Left ventricle myocardium inferior (tissue), 1 donor: ENCODE data around the gene CD300E. TPM values are rescaled to one million over a fixed set of nuclear protein-coding genes. Genes with fewer than 3 reads are reported as not detected.
"Not testable (repeated sequence)": the region's sequence is repeated elsewhere in the genome, so short reads cannot be mapped to it uniquely, and the experiment has no call there.

Experiments
- DNase-seq: peaks from one replicate; pipeline ENCODE4 v3.0.0-alpha.2; 2020
- H3K27ac ChIP-seq: fragments of 200-600 bp; replicated peaks from 2 replicates; pipeline ENCODE4 v1.8.0; 2021
- H3K27me3 ChIP-seq: fragments of 200-600 bp; 2 replicates; pipeline ENCODE4 v1.8.0; 2021; ENCODE audit warnings: low read depth
- H3K36me3 ChIP-seq: fragments of 200-600 bp; 2 replicates; pipeline ENCODE4 v1.8.0; 2021
- H3K4me1 ChIP-seq: fragments of 200-600 bp; 2 replicates; pipeline ENCODE4 v1.8.0; 2021
- H3K4me3 ChIP-seq: fragments of 200-600 bp; 2 replicates; pipeline ENCODE4 v1.8.0; 2021; ENCODE audit warnings: mild to moderate bottlenecking, moderate library complexity
- H3K9me3 ChIP-seq: fragments of 200-600 bp; replicated peaks from 2 replicates; pipeline ENCODE4 v1.8.0; 2021
- CTCF ChIP-seq: fragments of 200-600 bp; IDR thresholded peaks from 2 replicates; pipeline ENCODE4 v1.8.0; 2021; ENCODE audit warnings: antibody characterized with exemption, mild to moderate bottlenecking, borderline replicate concordance
- intact Hi-C: fragments of 100-400 bp; cut with micrococcal nuclease; formaldehyde crosslinking; loops from one replicate; pipeline ENCODE4 v1.11.0; 2022
- total RNA-seq: library from RNA; stranded (reverse); fragmentation: NEBNext Ultra II Directional; extraction: Animal tissue kit (Norgen Biotek cat#: 25700); gene quantifications from one replicate; pipeline ENCODE4 v1.2.1, GENCODE V29; 2021
- donor health status: DM: no; HTN: yes; CAD: no; lungs with severe emphysema.

CD300E gene
- total RNA-seq, 1 donor from 2014 or later = 0.30 TPM

- Histone ChIP-seq H3K4me1 (no peaks in the 10 kb centered on the region), H3K27me3 (peaks cover 61% of the 10 kb centered on the region), H3K4me3 (no peak overlapping the region), H3K27ac (no peak overlapping the region), H3K36me3 (no peaks in the 10 kb centered on the region), H3K9me3 (no peaks in the 10 kb centered on the region)
- intact Hi-C loops = no loop called here
- no peak for TF ChIP-seq CTCF
- DNase-seq = no peak
These were observed 48.9 kb downstream of the CD300E start for GRCh38 chr17:74574489-74575142.

- H3K27ac ChIP-seq, H3K36me3 ChIP-seq, H3K4me1 ChIP-seq, H3K4me3 ChIP-seq, H3K9me3 ChIP-seq, DNase-seq, intact Hi-C loops: not testable (repeated sequence)
- H3K27me3 ChIP-seq = peaks cover 57% of the 10 kb centered on the region
These were observed 49.9 kb downstream of the CD300E start for GRCh38 chr17:74573635-74574034.

- Histone ChIP-seq H3K27ac (no peak overlapping the region), H3K4me3 (no peak overlapping the region), H3K4me1 (no peaks in the 10 kb centered on the region), H3K9me3 (no peaks in the 10 kb centered on the region), H3K27me3 (peaks cover 53% of the 10 kb centered on the region), H3K36me3 (no peaks in the 10 kb centered on the region)
- no peak for DNase-seq
- no peak for TF ChIP-seq CTCF
- intact Hi-C loops = no loop called here
These were observed 50.4 kb downstream of the CD300E start for GRCh38 chr17:74573169-74573568.

DNA sequence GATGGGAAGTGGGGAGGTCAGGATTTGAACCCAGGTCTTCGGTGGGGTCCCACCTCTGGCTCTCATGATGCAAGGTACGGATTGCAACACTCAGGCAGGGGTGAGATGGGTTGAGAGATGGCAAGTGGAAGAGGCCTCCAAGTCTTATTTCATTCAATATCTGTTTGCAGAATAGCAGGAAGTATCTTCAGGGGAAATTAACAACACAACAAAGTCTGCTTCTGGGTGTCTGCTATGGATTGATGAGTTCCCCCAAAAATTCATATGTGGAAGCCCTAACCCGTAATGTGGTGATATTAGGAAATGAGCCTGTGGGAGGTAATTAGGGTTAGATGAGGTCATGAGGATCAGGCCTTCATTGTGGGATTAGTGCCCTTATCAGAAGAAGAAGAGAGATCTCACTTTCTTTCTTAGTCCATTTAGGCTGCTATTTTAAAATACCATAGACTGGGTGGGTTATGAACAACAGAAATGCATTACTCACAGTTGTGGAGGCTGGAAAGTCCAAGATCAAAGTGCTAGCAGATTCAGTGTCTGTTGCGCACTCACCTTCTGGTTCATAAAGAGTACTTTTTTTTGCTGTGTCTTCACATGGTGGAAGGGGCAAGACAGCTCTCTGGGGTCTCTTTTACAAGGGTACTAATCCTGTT is 51.8 kb downstream of the CD300E start:
- intact Hi-C loops = no loop called here
- H3K27me3 ChIP-seq = peaks cover 53% of the 10 kb centered on the region
- H3K4me1 ChIP-seq = no peaks in the 10 kb centered on the region
- TF ChIP-seq CTCF = no peak
- no peaks in the 10 kb centered on the region for H3K9me3 ChIP-seq
- DNase-seq = no peak
- no peak overlapping the region for H3K4me3 ChIP-seq
- no peaks in the 10 kb centered on the region for H3K36me3 ChIP-seq
- H3K27ac ChIP-seq = no peak overlapping the region

DNA sequence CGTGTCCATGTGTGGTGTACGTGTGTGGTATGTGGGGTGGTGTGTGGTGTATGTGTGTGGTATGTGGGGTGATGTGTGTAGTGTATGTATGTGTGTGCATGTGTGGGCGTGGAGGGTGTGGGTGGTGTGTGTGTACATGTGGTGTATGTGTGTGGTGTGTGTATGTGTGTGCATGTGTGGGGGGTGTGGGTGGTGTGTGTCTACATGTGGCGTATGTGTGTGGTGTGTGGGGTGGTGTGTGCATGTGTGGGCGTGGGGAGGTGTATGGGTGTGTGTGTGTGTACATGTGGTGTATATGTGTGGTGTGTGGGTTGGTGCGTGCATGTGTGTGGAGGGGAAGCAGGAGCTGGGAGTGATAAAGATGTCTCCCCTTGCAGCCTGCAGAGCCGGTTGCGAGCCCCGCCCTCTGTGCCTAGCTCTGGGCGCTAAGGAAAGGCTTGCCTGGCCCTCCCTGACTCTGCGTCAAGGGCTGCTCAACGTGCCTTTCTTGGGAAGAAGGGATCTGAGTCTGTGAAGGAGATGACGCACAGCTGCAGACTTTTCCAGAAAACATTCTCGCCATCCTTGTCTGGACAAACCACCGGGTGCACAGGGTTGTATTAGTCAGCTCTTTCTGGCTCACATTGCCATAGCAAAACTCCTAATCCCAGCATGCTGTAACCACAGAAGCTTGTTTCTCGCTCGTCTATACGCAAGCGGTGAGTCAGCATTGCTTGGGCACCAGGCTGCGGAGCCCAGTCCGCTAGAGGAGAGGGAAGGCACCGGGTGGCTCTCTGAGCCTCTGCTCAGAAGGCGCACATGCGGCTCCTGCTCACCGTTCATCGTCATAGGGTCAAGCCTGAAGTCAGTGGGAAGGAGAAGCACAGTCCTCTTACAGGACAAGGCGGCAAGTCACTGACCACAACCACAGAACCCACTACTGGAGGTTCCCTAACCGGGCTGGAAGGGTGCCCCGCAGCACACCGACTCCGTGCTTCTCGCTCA is 54.2 kb downstream of the CD300E start:
- no peak for DNase-seq
- H3K36me3 ChIP-seq = no peaks in the 10 kb centered on the region
- H3K27ac ChIP-seq = no peak overlapping the region
- no peaks in the 10 kb centered on the region for H3K9me3 ChIP-seq
- H3K27me3 ChIP-seq = peaks cover 53% of the 10 kb centered on the region
- intact Hi-C loops = no loop called here
- H3K4me3 ChIP-seq = no peak overlapping the region
- H3K4me1 ChIP-seq = no peaks in the 10 kb centered on the region
- TF ChIP-seq CTCF = no peak
